T1000 (cell line): ENCODE measurements around the gene EFNB2.

Experiments
- DNase-seq: peaks from one replicate; lab custom pipeline; 2025; ENCODE audit warnings: mixed read lengths; lab: John Stamatoyannopoulos, UW

Gene EFNB2

DNA sequence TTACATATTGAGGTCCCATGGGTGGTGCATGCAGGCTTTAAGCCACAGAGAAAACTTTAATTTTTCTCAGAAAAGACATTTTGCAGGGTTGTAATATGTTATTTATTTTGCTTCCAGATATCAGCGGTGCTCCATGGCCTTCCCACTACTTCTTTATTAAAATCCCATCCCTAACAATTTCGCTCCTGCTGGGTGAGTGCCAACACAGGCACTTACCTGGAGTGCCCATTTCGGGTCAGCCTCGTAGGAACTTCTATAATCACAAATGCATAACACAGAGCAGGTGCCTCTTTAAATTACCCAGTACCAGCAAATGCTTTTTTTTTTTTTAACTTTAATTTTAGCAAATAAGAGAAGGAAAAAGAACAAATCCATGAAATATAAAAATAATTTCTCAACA lies 86.4 kb downstream of the EFNB2 start:
- no peak for DNase-seq

DNA sequence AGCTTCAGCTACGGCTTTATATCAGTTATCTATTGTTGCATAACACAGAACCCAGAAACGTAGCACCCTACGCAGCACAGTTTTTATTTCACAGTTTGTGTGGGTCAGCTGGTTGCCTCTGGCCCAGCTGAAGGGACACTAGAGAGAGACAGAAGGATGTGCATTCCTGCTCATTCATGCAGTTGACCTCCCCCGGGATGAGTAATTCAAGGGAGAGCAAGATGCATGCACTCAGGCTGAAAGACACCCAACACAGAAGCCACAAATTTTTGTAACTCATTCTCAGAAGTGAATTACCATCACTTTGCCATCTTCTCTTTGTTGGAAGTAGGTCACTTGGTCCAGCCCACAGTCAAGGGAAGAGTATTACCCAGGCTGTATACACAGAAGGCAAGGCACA lies 89.5 kb downstream of the EFNB2 start:
- no peak for DNase-seq

DNA sequence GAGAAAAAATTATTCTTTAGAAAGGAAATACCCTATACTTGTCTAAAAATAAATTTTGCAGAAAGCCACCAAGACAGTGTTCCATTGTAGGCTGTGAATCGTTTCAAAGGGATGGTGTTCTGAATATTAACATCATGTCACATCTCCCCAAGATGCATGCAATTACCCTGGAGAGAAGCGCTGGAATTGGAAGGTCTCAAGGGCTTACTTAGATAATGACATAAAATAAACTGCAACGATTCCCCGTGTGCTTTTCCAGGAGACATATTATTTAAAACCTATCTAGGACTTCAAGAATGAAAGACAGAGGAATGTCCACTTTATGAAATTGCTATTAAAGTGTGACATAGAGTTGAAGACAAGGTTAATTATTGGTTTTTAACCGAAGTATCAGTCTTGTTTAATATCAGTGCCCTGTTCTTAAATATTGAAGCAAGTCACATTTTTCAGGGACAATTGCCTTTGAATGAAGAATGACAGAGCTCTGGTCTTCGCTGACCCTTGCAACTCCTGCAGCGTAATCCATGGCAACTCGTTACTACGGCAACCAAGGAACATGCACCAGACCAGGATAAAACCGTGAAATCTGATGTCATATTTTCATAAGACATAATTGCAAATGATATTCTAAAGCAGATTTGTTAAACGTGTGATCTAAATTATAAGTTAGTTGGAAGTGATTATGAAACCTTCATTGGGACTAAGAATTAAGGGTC lies 91.7 kb downstream of the EFNB2 start:
- DNase-seq: no peak

DNA sequence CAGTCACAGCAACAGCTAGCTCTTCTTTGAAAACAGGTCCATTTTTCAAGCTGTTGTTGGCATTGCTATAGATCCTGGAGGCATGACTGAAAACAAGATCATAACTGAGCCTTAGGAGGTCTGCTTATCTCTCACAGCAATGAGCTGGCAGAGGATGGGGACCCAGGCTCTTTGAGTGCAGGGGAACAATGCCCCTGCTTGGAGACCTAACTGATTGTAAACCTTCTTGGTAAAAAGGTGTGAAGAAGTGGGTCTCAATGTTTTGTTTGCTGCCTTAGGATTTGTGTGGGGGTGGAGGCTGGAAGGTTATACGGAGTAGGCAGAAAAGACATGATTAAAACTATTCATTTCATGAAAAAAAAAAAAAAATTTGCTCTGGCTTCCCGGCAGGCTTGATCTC lies 94.6 kb downstream of the EFNB2 start:
- DNase-seq: no peak
